ENCODE data around the gene TARS2.

TARS2 gene

GRCh38 chr1:150516616-150517015 lies 29.4 kb downstream of the TARS2 start:
- TF ChIP-seq CTCF (IDR thresholded peaks at IDR 0.05; ENCODE audit: control insufficient read depth, insufficient read depth, low read depth, low read length, missing control alignments) = no peak
- no peak overlapping the region for H3K4me3 ChIP-seq (ENCODE audit: control insufficient read depth, low read depth, low read length)
- no peak for DNase-seq (ENCODE audit: low read depth)

GRCh38 chr1:150521196-150521968 lies 34.2 kb downstream of the TARS2 start:
- DNase-seq (ENCODE audit: low read depth) = no peak
- TF ChIP-seq CTCF (IDR thresholded peaks at IDR 0.05; ENCODE audit: control insufficient read depth, insufficient read depth, low read depth, low read length, missing control alignments) = no peak
- no peak overlapping the region for H3K4me3 ChIP-seq (ENCODE audit: control insufficient read depth, low read depth, low read length)

- H3K4me3 ChIP-seq (ENCODE audit: control insufficient read depth, low read depth, low read length) = no peak overlapping the region
- DNase-seq (ENCODE audit: low read depth) = no peak
- TF ChIP-seq CTCF (IDR thresholded peaks at IDR 0.05; ENCODE audit: control insufficient read depth, insufficient read depth, low read depth, low read length, missing control alignments) = no peak
These were observed 38.1 kb downstream of the TARS2 start for GRCh38 chr1:150525348-150525747.

- no peak for DNase-seq (ENCODE audit: low read depth)
- TF ChIP-seq CTCF (IDR thresholded peaks at IDR 0.05; ENCODE audit: control insufficient read depth, insufficient read depth, low read depth, low read length, missing control alignments) = no peak
These were observed 41.0 kb downstream of the TARS2 start for GRCh38 chr1:150528196-150528595.

GRCh38 chr1:150529017-150529416 lies 41.8 kb downstream of the TARS2 start:
- TF ChIP-seq CTCF (IDR thresholded peaks at IDR 0.05; ENCODE audit: control insufficient read depth, insufficient read depth, low read depth, low read length, missing control alignments) = no peak
- no peak for DNase-seq (ENCODE audit: low read depth)
- H3K4me3 ChIP-seq (ENCODE audit: control insufficient read depth, low read depth, low read length) = no peak overlapping the region

More at GRCh38 chr1:150528196-150528595, 41.0 kb downstream of the TARS2 start:
- H3K4me3 ChIP-seq (ENCODE audit: control insufficient read depth, low read depth, low read length) = no peak overlapping the region

- no peak for DNase-seq (ENCODE audit: low read depth)
- TF ChIP-seq CTCF (IDR thresholded peaks at IDR 0.05; ENCODE audit: control insufficient read depth, insufficient read depth, low read depth, low read length, missing control alignments) = no peak
- H3K4me3 ChIP-seq (ENCODE audit: control insufficient read depth, low read depth, low read length) = no peak overlapping the region
These were observed 43.4 kb downstream of the TARS2 start for GRCh38 chr1:150530491-150531159.
